ENCODE measurements around the gene CYTH4.
"Not testable (repeated sequence)": the region's sequence is repeated elsewhere in the genome, so short reads cannot be mapped to it uniquely, and the experiment has no call there.

Gene CYTH4

DNA sequence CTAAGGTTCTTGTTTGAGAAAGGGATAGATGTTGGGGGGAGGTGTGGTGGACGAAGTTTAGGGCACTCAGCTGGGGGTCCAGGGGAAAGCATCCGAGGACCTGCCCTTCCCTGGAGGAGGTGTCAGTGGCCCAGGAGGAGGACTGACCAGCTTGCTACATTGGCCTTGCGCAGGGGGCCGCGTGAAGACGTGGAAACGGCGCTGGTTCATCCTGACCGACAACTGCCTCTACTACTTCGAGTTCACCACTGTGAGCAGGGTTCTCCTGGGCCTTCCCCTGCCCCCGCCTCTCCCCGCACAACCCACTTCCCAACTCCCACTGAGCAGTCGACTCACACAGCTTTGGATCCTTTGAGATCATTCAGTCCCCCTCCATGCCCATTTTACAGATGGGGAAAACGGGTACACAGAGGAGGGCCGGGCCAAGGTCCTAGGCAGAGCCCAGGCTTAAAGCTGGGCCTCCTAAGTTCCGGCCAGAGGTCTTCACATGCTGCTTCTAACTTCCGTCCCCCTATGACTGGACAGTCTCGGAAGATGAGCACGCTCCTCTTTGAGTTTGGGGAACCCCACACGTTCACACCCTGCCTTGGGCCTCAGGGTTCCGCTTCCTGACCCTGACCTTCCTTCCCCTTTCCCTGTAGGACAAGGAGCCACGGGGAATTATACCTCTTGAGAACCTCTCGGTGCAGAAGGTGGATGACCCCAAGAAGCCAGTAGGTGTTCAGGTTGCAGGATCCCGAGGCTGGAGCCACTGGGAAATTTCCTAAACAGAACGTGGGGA is 28.7 kb downstream of the CYTH4 start:
- no peak for DNase-seq (ENCODE audit: low spot score)

DNA sequence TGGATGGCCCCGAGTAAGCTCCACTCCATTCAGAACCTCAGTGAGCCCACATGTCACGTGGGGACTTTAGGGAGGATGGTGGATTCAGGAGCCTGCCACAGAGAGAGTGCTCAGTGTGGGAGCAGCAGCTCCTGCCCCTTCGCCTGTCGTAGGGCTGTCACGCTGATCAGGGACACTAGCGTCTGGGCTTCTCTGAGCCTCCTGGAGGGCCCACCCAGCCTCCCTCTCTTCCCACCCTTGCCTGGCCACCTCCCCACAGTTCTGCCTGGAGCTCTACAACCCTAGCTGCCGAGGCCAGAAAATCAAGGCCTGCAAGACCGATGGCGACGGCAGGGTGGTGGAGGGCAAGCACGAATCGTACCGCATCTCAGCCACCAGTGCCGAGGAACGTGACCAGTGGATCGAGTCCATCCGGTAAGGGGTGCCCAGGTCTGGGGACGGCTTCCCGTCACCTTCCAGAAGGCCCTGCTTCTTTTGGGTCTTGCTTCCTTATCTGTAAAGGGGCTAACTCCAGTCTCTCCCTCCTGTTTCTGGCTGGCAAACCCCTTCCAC is 29.5 kb downstream of the CYTH4 start:
- no peak for DNase-seq (ENCODE audit: low spot score)

DNA sequence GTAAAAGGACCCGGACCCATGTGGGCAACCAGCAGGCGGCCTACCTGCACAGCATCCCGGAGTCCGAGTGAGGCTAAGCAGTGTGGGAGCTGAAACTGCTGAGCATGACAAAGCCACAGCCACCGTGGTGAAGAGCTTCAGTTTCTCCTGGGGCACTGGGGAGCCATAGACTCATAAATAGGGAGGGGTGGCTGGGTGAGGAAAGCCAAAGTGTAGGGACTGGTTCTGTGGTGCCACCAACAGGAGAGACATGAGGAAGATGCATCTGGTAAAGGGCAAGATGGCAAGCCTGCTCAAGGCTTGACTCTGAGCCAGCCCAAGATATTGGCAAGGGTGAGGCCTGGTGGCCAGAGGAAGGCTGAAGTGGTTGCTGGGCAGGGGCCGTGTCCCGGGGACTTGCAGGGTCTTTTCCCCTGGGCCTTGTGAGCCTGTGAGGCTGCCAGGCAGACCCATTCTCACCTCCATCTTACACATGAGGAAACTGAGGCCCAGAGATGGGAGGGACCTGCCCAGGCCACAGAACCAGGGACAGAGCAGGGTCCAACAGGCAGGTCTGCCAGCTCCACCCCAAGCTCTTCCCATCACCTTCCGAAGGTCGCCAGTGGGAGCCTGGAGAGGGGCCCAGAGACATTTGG is 30.4 kb downstream of the CYTH4 start:
- no peak for DNase-seq (ENCODE audit: low spot score)

DNA sequence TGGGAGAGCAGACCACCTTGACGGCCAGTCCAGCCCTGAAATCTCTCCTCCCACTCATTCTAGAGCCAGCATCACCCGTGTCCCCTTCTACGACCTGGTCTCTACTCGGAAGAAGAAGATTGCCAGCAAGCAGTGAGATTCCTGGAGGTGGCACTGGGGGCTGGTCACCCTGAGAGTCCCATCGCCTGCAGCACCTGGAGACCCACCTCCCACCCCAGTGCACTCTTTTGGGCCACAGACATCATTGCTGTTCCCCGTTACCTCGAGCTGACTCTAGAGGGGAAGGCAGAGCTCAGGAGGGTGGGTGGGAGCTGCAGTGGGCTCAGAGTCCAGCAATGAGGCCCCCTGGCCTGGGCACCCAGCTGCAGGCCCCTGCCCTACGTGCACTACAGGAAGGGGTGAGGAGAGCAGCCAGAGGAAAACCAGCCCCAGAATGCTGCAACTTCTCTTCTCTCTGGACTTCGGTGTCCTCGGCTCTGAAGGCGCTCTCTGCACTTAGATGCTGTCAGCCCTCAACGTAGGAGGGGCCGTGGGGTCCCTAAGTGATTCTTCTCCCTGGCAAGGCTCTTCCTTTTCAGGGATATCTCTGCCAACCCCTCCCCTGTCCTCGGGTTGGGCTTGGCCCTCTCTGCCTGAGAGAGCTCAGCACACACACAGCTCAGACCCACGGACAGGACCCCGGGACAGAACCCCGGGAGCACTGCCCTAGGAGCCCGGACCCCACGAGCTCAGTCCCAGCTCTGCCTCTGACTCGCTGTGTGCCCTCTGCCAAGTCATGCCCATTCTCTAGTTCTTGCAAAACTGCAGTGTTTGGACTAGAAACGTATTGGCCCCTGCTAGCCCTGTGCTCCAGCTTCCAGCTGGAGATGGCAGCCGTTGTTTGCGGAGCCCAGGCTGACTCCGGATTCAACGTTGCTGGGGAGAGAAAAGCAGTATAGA is 31.3 kb downstream of the CYTH4 start:
- no peak for DNase-seq (ENCODE audit: low spot score)

DNA sequence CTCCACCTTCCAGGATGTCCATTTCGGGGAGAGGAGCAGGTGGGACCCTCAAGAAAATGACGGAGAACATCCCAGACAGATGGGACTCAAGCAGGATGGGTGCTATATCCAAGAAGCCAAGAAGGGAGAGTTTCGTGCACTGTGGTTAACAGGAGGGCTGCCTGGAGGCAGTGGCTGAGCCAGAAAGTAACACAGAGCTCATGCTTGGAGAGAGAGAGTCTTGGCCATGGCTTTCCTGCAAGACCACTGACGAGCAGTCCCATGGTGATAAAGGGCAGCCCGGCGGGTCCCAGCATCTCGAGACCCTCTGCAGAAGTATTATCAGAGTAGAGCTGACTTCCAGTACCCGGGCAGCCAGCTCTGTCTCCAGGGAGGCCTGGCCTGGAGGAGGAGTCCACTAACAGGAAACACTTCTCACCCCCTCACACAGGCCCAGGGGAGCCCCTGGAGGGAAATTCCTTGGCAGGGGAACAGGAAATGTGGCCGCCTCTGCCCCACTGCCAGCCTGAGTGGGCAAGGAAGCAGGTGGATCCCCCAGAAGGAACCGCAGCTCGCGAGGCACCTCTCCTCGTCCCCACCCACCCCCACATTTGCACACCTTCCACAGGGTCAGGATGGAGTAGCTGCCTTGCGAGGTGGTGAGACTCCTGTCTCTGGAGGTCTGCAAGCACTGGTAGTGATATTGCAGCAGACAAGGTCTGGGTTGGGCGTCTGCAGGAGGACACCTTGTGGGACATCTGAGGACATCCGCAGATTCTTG is 32.2 kb downstream of the CYTH4 start:
- DNase-seq (ENCODE audit: low spot score) = peak; percentile 22

DNA sequence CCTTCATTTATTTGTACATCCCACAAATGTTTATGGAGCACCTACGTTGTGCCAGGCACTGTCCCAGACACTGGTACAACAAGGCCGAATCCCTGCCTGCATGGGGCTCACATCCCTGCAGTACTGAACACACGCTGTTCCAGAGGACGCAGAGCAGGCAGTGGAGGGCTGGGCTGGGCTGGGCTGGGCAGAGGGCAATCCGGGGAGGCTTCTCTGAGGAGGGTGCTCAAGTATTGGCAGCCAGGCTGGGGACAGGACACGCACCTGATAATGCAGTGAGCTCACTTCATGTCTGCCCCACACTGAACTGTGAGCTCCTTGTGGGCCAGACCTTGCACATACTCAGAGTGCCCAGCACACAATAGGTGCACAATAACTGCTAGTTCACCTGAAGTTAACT is 34.1 kb downstream of the CYTH4 start:
- no peak for DNase-seq (ENCODE audit: low spot score)

DNA sequence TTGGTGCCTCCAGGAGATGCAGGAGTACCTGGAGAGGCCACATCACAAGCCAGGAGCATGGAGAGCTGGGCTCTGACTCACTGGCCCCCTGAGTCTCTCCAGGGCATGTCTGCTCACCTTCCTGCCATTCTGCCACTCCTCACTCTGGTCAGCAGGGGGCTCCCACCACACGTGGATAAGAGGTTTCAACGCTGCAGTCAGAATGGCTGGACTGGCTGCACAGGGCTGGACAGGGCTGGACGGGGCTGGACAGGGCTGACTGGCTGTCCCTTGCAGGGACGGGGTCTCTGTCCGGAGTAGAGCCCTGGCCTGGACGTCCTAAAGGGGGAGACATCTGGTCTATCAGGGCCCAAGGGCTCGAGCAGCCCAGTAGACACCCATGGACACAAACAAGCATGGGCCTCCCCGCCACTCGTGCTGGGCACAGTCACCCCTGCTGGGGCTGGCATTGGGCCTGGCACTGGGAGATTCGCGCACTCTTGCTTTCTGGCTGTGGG is 34.6 kb downstream of the CYTH4 start:
- peak; percentile 81 for DNase-seq (ENCODE audit: low spot score)

DNA sequence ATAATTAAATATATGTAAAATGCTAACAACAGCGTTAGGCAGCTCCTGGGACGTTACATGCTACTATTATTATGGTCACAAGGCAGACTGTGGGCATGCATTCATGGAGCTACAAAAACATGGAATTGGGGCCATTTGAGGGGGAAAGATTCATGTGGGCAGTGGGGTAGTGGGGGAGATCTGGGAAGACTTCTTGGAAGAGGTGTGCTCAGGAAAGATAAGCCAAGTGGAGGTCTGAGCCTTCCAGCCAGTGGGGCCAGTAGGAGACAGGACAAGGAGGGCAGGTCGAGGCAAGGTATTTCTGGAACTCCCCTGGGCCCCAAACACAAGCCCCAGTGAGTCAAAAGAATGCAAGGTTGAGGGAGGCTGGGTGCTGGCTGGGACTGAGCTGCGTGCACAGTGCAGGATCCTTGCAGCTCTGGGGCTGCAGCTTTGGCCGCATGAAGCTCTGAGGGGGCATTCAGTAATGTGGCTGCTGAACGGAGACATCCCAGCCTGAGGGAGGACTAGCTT is 35.4 kb downstream of the CYTH4 start:
- no peak for DNase-seq (ENCODE audit: low spot score)

DNA sequence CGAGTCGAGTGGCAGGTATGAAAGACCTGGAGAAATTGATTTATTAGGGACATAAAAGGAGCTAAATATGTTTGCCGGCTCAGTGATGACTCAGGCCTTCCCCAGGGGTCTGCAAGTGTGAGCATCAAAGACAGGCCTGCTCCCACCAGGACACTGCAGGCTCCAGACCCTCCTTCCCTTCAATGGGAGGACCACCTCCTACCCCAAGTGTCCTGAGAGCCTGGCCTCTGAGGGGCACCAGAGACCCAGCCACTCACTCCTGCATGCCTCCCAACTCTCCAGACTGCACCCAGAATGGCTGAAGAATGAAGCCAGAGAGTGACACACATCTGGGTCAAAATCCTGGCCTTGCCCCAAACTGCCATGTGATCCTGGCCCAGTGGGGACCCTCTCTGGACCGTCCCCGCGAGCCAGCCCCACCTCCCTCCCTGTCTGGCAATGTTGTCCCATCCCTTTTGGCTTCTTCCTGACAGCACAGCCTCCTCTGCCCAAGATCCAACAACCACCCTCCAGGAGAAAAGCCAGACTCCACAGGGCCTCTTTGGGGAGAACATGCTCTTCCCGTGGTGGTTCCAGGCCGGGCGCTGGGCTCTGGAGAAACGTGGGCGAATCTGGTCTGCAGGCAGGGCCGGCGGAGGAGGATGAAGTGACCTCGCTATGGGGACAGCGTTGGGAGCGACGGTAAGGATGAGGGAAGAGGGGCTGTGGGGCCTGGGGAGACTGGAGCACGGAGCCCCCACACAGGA is 36.2 kb downstream of the CYTH4 start:
- no peak for DNase-seq (ENCODE audit: low spot score)

DNA sequence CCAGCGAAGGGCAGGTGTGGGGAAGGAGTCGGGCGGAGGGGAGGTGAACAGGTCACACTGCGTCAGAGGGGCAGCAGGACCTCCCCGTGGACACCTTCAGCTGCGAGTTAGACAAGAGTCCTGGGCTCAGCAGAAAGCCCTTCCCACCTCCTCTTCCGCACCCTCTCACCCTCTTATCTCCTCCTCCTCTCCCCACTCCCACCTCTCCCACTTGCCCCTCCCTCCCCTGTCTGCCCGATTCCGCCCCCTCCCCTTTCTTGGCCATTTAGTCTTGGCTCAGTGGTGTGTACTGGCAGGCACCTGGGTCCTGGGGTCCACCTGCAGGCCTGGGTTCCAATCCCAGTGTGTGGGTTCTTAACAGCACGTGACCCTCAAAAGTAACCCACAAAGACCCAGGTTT is 37.2 kb downstream of the CYTH4 start:
- DNase-seq (ENCODE audit: low spot score) = no peak

DNA sequence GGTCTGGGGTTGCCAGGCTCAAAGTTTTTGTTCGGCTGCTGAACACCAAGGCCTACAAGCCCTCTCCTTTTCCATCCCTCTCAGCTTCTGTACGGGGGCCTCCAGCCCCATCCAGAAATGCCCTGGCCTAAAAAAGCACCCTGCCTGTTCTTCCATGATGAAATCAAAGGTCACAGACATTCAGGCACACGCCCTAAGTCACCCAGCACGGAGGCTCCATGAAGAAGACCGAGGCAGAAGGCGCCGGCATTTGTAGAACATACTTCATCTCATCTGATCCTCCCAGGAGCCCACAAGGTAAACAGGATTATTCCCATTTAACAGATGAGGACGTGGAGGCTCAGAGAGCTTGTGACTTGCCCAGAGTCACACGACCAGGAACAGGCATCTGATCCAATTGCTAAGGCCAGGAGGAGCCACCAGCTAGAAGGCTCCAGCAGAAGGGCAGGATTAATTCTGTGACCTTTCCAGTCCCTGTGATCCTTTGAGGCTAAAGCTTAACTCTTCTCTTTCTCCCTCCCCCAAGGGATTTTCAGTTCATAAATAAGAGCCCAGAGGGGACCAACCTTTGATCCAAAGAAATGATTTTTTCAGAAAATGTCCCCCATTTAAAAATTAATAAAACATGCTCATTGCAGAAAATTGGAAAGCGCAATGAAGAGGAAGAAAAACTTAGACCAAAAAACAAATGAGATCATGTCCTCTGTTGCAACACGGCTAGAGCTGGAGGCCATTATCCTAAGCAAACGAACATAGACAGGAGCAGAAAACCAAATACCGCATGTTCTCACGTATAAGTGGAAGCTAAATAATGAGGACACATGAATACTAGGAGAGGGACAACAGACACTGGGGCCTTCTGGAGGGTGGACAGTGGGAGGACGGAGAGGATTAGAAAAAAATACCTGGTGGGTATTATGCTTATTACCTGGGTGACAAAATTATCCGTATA is 38.7 kb downstream of the CYTH4 start:
- no peak for DNase-seq (ENCODE audit: low spot score)

DNA sequence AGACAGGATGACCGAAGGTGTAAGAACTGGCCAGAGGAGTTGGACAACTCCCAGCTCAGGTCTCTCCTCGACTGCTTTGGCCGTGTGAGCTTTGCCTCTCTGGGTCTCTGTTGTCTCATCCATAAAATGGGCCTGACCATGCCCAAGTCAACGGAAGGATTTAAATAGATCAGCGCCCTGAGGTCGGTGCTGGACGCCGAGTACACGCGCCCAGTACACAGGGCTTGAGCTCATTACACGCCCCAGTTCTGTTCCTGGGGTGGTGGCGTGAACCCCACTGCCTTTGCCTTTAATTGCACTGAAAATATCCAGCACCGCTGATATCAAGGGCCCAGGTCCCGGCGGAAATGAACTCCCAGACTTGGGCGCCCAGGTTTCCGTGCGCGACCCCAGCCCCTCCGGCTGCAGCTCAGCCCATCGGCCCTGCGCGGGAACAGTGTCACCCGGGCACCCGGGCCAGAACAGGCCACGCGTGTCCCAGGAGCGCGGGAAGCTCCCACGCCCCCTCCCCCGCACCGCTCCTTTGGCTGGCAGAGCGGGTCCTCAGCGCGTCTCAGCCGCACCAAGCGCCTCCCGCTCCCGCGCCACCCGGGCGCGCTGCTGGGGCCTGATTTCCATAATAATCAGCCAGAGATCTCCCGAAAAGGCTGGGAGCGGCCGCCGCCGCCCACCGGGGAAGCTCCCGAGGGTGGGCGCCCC is 42.2 kb downstream of the CYTH4 start:
- no peak for DNase-seq (ENCODE audit: low spot score)

DNA sequence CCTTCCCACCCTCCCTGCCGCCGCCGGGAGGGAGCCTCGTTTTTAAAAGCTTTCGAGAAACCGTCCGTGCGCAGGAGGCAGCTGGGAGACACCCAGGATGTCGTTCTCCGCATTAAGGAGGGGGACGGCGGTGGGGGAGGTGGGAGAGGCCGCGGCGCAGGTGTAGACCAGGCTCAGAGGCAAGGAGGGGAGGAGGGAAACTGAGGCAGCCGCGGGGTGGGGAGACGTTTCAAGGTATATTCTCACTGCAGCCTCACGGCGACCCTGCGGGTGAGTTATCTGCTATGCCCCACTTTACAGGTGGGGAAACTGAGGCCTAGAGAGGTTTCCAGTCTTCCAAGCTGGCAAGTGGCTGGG is 42.7 kb downstream of the CYTH4 start:
- no peak for DNase-seq (ENCODE audit: low spot score)

DNA sequence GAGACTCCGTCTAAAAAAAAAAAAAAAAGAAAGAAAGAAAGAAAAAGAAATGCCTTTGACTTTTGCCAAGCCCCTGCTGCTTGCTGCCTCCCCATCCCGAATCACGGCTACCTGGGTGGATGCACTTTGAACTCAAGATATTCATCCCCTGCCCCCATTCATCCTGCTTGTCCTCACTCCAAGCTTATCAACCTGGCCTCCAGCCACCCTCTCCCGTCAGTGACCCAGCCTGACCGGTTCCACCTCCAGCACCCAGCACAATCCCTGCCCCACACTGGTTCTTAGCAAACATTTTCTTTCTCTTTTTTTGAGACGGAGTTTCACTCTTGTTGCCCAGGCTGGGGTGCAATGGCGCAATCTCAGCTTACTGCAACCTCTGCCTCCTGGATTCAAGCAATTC is 44.4 kb downstream of the CYTH4 start:
- DNase-seq (ENCODE audit: low spot score) = no peak

DNA sequence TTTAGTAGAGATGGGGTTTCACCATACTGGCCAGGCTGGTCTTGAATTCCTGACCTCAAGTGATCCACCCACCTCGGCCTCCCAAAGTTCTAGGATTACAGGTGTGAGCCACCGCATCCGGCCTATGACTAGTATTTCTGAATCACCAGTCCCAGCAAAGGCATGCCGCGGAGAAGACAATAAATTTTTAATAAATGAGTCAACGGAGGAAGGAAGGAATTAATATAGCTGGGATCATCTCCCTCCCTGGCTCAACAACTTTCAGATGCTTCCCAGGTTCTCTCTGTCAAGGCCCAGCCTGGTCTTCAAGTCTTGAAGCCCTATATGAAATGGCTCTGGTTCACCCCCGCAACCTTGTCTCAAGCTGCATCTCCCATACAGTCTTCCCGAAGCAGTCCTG is 45.7 kb downstream of the CYTH4 start:
- DNase-seq (ENCODE audit: low spot score) = no peak

DNA sequence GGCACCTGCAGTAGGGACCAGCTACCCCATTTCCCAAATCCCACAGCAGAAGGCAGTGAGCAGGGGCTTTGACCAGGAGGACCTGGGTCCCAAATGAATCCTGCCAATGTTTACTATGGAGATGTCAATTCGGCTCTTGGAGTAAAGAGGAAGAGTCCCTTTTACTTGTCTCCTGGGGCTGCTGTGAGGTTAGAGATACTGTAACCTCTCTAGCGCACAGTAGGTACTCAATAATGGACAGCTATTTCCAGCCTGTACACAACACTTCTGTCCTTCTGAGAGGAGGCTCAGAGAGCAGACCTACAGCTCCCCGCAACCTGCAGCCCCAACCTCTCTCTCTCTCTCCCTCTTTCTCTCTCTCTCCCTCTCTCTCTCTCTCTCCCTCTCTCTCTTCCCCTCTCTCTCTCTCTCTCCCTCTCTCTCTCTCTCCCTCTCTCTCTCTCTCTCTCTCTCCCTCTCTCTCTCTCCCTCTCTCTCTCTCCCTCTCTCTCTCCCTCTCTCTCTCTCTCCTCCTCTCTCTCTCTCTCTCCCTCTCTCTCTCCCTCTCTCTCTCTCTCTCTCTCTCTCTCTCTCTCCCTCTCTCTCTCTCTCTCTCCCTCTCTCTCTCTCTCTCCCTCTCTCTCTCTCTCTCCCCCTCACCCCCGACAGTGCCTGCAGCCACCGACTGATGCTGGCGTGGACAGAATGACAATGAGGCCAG is 46.4 kb downstream of the CYTH4 start:
- DNase-seq (ENCODE audit: low spot score) = not testable (repeated sequence)

DNA sequence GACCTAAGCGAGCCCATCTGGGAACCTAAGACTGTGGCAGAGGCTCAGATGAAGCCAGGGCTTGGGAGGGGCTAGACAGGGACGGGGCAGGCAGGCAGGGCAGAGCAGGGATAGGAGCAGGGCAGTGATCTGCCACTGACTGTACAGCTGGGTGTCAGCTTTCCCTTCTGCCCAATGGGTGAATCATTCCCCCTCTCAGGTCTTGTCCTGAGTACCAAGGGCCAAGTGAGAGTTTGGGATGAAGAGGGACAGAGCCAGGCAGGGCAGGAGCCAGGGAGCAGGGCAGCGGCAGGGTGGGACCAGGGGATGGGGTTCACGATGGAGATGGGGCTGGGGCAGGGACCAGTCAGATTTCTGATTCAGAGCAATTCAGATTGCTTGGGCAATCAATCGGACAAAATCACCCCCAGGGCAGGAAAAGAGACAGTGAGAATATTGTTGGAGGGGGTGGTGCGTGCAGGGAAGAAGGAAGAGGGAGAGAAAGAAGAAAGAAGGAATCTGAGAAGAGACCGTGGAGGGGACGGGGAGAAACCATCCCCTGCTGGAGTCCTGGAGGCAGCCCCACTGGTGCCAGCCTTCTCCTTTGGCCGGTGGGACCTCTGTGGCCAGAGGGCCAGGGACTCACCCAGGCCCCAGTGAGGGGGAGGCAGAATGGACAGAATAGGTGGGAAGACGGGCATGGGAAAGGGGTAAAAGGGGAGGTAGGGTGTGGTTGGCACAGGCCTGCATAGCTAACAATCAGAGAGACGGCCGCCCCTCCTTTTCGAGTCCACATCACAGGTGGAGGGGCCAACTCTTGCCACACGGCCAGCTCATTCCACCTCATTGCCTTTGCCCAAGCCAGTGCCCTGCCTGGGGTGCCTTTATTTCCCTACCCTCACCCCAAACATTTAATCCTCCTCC is 47.2 kb downstream of the CYTH4 start:
- no peak for DNase-seq (ENCODE audit: low spot score)

All from CD4-positive, alpha-beta T cell treated with Interleukin-15 for 4 hours (primary cell).